Measurements from ENCODE around the gene TFPT. TPM values are rescaled to one million over a fixed set of nuclear protein-coding genes. Genes with fewer than 3 reads are reported as not detected.

Gene TFPT
- total and polyA plus RNA-seq, 2 of the 13 experiments (the other 11 are each of a cell fraction or from before 2014, with no cell fraction given), result 8.4 to 10.7 TPM

DNA sequence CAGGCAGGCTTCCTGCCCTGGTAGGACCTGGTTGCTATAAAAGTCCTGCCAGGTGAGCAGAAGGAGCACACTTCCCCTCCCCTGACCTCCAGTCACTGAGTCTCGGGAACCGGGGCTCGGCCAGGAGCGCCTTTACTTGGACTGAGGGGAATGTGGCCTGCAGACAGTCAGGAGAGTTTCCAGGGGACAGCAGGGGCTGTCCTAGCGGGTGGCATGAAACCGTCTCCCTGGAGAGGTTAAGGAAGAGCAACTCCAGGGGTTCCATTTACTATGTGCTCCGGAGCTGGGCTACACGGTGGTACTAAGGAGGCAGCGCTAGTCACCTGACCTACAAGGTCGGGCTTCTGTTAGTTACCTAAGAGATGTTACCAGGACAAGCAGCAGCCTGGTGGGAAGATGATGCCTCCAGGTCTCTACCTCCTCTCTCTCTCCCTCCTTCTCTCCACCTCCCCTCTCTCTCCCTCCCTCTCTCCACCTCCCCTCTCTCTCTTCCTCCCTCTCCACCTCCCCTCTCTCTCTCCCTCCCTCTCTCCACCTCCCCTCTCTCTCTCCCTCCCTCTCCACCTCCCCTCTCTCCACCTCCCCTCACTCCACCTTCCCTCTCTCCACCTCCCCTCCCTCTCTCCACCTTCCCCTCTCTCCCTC lies 18.0 kb upstream of the TFPT start (continued):
- no peak for TF ChIP-seq ZNF329 (CRISPR knock-in tag; IDR thresholded peaks at IDR 0.05; ENCODE audit: low read depth)
- TF ChIP-seq ATF3 (CRISPR knock-in tag; IDR thresholded peaks at IDR 0.05), result no peak

DNA sequence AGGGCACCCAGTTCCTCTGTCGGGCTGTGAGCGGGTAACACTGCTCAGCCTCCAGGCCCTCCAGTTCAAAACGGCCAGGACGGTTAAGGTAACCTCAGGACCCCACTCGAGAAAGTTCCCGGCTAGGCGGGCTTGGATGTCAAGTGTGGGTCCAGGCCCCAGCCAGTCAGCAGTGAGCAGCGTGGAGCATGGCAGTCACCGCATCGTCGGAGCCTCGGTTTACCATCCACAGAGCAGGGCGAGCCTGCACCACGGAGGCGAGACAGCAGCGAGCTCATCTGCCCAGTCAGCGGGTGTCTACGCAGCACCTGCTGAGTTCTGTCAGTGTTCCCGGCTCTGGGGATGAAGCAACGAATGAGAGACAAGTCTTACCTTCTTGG lies 14.2 kb upstream of the TFPT start:
- no TSS peak for BruUV-seq (replicated peaks)
- H3K79me2 ChIP-seq (ENCODE audit: insufficient read depth, low read length), result no peaks in the 10 kb centered on the region
- H3K27me3 ChIP-seq (ENCODE audit: control insufficient read depth in 1 of 2, insufficient read depth in 2 of 2, low read length in 2 of 2), result no peaks in the 10 kb centered on the region
- in situ Hi-C loops (cut with HindIII; ENCODE audit: extremely low pct_ligation_motif_present, low pct_unique_long_range_greater_than_20kb) (no loop called here), intact Hi-C loops (cut with micrococcal nuclease; ENCODE audit: unreplicated experiment) (no loop called here)
- peaks cover 5% of the 10 kb centered on the region for H3K9me3 ChIP-seq (ENCODE audit: low read length)
- no peak for ATAC-seq
- POLR2A ChIA-PET, result no interaction called here
- peaks cover 10 to 40% of the 10 kb centered on the region in 2 experiments; a peak in 4 of 5 replicates for H3K36me3 ChIP-seq (replicated peaks in 1 of 2; ENCODE audit: control insufficient read depth in 1 of 2, insufficient read depth in 2 of 2, low read length in 2 of 2)
- no peak overlapping the region for H3K27ac ChIP-seq (ENCODE audit: extremely low read length, insufficient read depth, low read length)
- TF ChIP-seq ZMYM4 (CRISPR knock-in tag; IDR thresholded peaks at IDR 0.05), result no peak
- TF ChIP-seq, protein P1, sequence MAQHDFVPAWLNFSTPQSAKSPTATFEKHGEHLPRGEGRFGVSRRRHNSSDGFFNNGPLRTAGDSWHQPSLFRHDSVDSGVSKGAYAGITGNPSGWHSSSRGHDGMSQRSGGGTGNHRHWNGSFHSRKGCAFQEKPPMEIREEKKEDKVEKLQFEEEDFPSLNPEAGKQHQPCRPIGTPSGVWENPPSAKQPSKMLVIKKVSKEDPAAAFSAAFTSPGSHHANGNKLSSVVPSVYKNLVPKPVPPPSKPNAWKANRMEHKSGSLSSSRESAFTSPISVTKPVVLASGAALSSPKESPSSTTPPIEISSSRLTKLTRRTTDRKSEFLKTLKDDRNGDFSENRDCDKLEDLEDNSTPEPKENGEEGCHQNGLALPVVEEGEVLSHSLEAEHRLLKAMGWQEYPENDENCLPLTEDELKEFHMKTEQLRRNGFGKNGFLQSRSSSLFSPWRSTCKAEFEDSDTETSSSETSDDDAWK (CRISPR knock-in tag; IDR thresholded peaks at IDR 0.05), result no peak
- TF ChIP-seq SMARCC2 (IDR thresholded peaks at IDR 0.05), result no peak
- no peak for TF ChIP-seq CBX5 (CRISPR knock-in tag; IDR thresholded peaks at IDR 0.05; ENCODE audit: borderline replicate concordance)
- TF ChIP-seq U2AF2 (IDR thresholded peaks at IDR 0.05; ENCODE audit: low read depth, low read length), result no peak
- TF ChIP-seq REPIN1 (CRISPR knock-in tag; IDR thresholded peaks at IDR 0.05; ENCODE audit: borderline replicate concordance, low read depth), result no peak
- WGBS (ENCODE audit: low lambda C conversion rate), result 83% methylated on average over 5 of the region's 20 CpGs
- CTCF ChIA-PET (ENCODE audit: low intra/inter-chr PET ratio, low total read pairs), result no interaction called here
- no peaks in the 10 kb centered on the region for H4K20me1 ChIP-seq (ENCODE audit: insufficient read depth, low read length)
- no peak for DNase-seq (ENCODE audit: low spot score)
- peaks cover 4% of the 10 kb centered on the region for H3K4me1 ChIP-seq (ENCODE audit: insufficient read depth, low read length)
- H3K4me2 ChIP-seq (ENCODE audit: low read depth, low read length), result no peak overlapping the region
- no peak overlapping the region for H2AFZ ChIP-seq (ENCODE audit: low read length)
- no peak overlapping the region for H3K4me3 ChIP-seq (replicated peaks in 1 of 3; ENCODE audit: insufficient read depth in 1 of 3, low read depth in 2 of 3, low read length in 3 of 3)
- H3K9ac ChIP-seq (ENCODE audit: insufficient read depth, low read depth, low read length), result no peak overlapping the region
- FAIRE-seq, result no peak
